Chondrocyte (in vitro differentiated cells): ENCODE measurements around the gene ABL1. TPM values are rescaled to one million over a fixed set of nuclear protein-coding genes. Genes with fewer than 3 reads are reported as not detected.

Source experiments
- DNase-seq: peaks from one replicate; pipeline ENCODE4 v3.0.0; 2021; ENCODE audit warnings: mixed read lengths, low spot score
- H3K27ac Mint-ChIP-seq: one replicate; pipeline ENCODE4 v1.8.0; 2021; ENCODE audit warnings: mild to moderate bottlenecking, moderate library complexity, mixed read lengths; ENCODE audit not compliant: unreplicated experiment
- H3K27me3 Mint-ChIP-seq: 2 replicates; pipeline ENCODE4 v1.8.0; 2021; ENCODE audit warnings: low read depth, mixed read lengths
- H3K36me3 Mint-ChIP-seq: 2 replicates; pipeline ENCODE4 v1.8.0; 2021; ENCODE audit warnings: low read depth, mixed read lengths
- H3K4me1 Mint-ChIP-seq: 2 replicates; pipeline ENCODE4 v1.8.0; 2021; ENCODE audit warnings: low read depth, mild to moderate bottlenecking, mixed read lengths
- H3K4me3 Mint-ChIP-seq: one replicate; pipeline ENCODE4 v1.8.0; 2021; ENCODE audit warnings: mild to moderate bottlenecking, moderate library complexity, mixed read lengths; ENCODE audit not compliant: unreplicated experiment
- H3K9me3 Mint-ChIP-seq: 2 replicates; pipeline ENCODE4 v1.8.0; 2021; ENCODE audit warnings: low read depth, mixed read lengths
- CTCF ChIP-seq: fragments of 200-600 bp; sonication (generic); IDR thresholded peaks from 2 replicates; pipeline ENCODE4 v1.5.0; 2021; ENCODE audit warnings: antibody characterized with exemption, mild to moderate bottlenecking, moderate library complexity
- total RNA-seq: library from RNA; stranded (reverse); gene quantifications from 3 replicates; pipeline ENCODE4 v1.2.1, GENCODE V29; 2021

ABL1 gene
- total RNA-seq, 1 donor from 2014 or later: 93.7 TPM

- Mint-ChIP-seq H3K4me3 (no peak overlapping the region), H3K4me1 (no peaks in the 10 kb centered on the region), H3K27me3 (peaks cover 5% of the 10 kb centered on the region), H3K27ac (no peak overlapping the region), H3K9me3 (no peaks in the 10 kb centered on the region), H3K36me3 (peaks cover 4% of the 10 kb centered on the region)
- no peak for TF ChIP-seq CTCF
- no peak for DNase-seq
Measured at GRCh38 chr9:130919559-130920145, 84.6 kb downstream of the ABL1 start.

GRCh38 chr9:130920233-130920632, 85.2 kb downstream of the ABL1 start:
- Mint-ChIP-seq H3K27me3 (peaks cover 5% of the 10 kb centered on the region), H3K36me3 (peaks cover 4% of the 10 kb centered on the region), H3K4me1 (no peaks in the 10 kb centered on the region), H3K9me3 (no peaks in the 10 kb centered on the region), H3K4me3 (no peak overlapping the region), H3K27ac (no peak overlapping the region)
- no peak for DNase-seq
- no peak for TF ChIP-seq CTCF

GRCh38 chr9:130920762-130921299, 85.8 kb downstream of the ABL1 start:
- Mint-ChIP-seq H3K27me3 (peaks cover 5% of the 10 kb centered on the region), H3K4me1 (no peaks in the 10 kb centered on the region), H3K4me3 (no peak overlapping the region), H3K9me3 (no peaks in the 10 kb centered on the region), H3K36me3 (peaks cover 4% of the 10 kb centered on the region), H3K27ac (no peak overlapping the region)
- TF ChIP-seq CTCF: no peak
- no peak for DNase-seq

GRCh38 chr9:130921300-130921988, 86.4 kb downstream of the ABL1 start:
- no peak for DNase-seq
- Mint-ChIP-seq H3K27ac (no peak overlapping the region), H3K9me3 (no peaks in the 10 kb centered on the region), H3K4me1 (no peaks in the 10 kb centered on the region), H3K36me3 (peaks cover 4% of the 10 kb centered on the region), H3K27me3 (peaks cover 5% of the 10 kb centered on the region), H3K4me3 (no peak overlapping the region)
- TF ChIP-seq CTCF: no peak

GRCh38 chr9:130921989-130922892, 87.2 kb downstream of the ABL1 start:
- DNase-seq: no peak
- Mint-ChIP-seq H3K36me3 (peaks cover 4% of the 10 kb centered on the region), H3K27ac (no peak overlapping the region), H3K4me3 (no peak overlapping the region), H3K27me3 (peaks cover 5% of the 10 kb centered on the region), H3K9me3 (no peaks in the 10 kb centered on the region), H3K4me1 (no peaks in the 10 kb centered on the region)
- TF ChIP-seq CTCF: no peak
